COLO668 (cell line): ENCODE data around the gene DHRS7C.

Experiments used
- DNase-seq: peaks from one replicate; lab custom pipeline; 2025; ENCODE audit not compliant: unreplicated experiment; lab: John Stamatoyannopoulos, UW

Gene DHRS7C

GRCh38 chr17:9790889-9791876, at the start of gene DHRS7C:
Gene DHRS7C, minus strand, starts transcription at chr17:9791592. Its CDS starts 308 bp downstream, at chr17:9791284.
- DNase-seq = no peak

GRCh38 chr17:9839433-9839832, 48.0 kb upstream of the DHRS7C start:
- no peak for DNase-seq

- no peak for DNase-seq
Observed at GRCh38 chr17:9837551-9838471, 46.4 kb upstream of the DHRS7C start.

GRCh38 chr17:9833922-9834321, 42.5 kb upstream of the DHRS7C start:
- DNase-seq = no peak

- DNase-seq = no peak
Observed at GRCh38 chr17:9830711-9831110, 39.3 kb upstream of the DHRS7C start.

GRCh38 chr17:9829343-9829742, 38.0 kb upstream of the DHRS7C start:
- no peak for DNase-seq

- no peak for DNase-seq
Observed at GRCh38 chr17:9828296-9829295, 37.2 kb upstream of the DHRS7C start.

GRCh38 chr17:9825641-9826150, 34.3 kb upstream of the DHRS7C start, which contains the start of gene GLP2R:
Gene GLP2R, plus strand, starts transcription at chr17:9825924. Its CDS starts 140 bp downstream, at chr17:9826064.
- no peak for DNase-seq

GRCh38 chr17:9824797-9825338, 33.5 kb upstream of the DHRS7C start:
- DNase-seq = no peak

GRCh38 chr17:9824094-9824493, 32.7 kb upstream of the DHRS7C start:
- no peak for DNase-seq

- no peak for DNase-seq
Observed at GRCh38 chr17:9821921-9822320, 30.5 kb upstream of the DHRS7C start, which contains the start of gene GSG1L2. Gene GSG1L2, minus strand, starts transcription at chr17:9822079. Its CDS starts 8 bp downstream, at chr17:9822071.

GRCh38 chr17:9820448-9820847, 29.1 kb upstream of the DHRS7C start:
- DNase-seq = no peak

- DNase-seq = no peak
Observed at GRCh38 chr17:9818760-9819159, 27.4 kb upstream of the DHRS7C start.

GRCh38 chr17:9817086-9817485, 25.7 kb upstream of the DHRS7C start:
- no peak for DNase-seq

- no peak for DNase-seq
Observed at GRCh38 chr17:9816472-9816871, 25.1 kb upstream of the DHRS7C start.

GRCh38 chr17:9814337-9814945, 23.0 kb upstream of the DHRS7C start:
- no peak for DNase-seq

GRCh38 chr17:9813166-9813565, 21.8 kb upstream of the DHRS7C start:
- DNase-seq = no peak

- no peak for DNase-seq
Observed at GRCh38 chr17:9811537-9811936, 20.1 kb upstream of the DHRS7C start.

- DNase-seq = no peak
Observed at GRCh38 chr17:9811086-9811485, 19.7 kb upstream of the DHRS7C start.
